Bronchial epithelial cell (primary cell): ENCODE measurements around the gene SKI. TPM values are rescaled to one million over a fixed set of nuclear protein-coding genes. Genes with fewer than 3 reads are reported as not detected.

Source experiments
- DNase-seq: peaks from one replicate; pipeline ENCODE4 v3.0.0-alpha.2; 2010; ENCODE audit warnings: low read depth
- FAIRE-seq: peaks from 2 replicates; lab custom pipeline; 2011; peaks lifted over from hg19 to GRCh38; lab: Jason Lieb, UNC
- H3K27me3 ChIP-seq: 2 replicates; pipeline ENCODE4 v1.5.1; 2011; ENCODE audit warnings: low read length; ENCODE audit not compliant: control insufficient read depth, insufficient read depth
- H3K36me3 ChIP-seq: 2 replicates; pipeline ENCODE4 v1.5.1; 2011; ENCODE audit warnings: low read length; ENCODE audit not compliant: control insufficient read depth, insufficient read depth
- H3K4me3 ChIP-seq: 2 replicates; pipeline ENCODE4 v1.5.1; 2011; ENCODE audit warnings: mild to moderate bottlenecking, low read depth, low read length, control low read depth
- total RNA-seq: library from RNA; depleted of rRNA; stranded (reverse); fragments of >200 nt; gene quantifications from 2 replicates; pipeline ENCODE4 v1.2.1, GENCODE V29; 2014
- TF ChIP-seq, protein P1 (sequence below): IDR thresholded peaks from 2 replicates; pipeline ENCODE4 v1.5.1; 2011; ENCODE audit warnings: mild to moderate bottlenecking, moderate library complexity, low read length, control low read depth, inconsistent platforms; ENCODE audit not compliant: insufficient read depth, severe bottlenecking

The SKI gene
- total RNA-seq, 1 donor from 2014 or later: 8.4 TPM

DNA sequence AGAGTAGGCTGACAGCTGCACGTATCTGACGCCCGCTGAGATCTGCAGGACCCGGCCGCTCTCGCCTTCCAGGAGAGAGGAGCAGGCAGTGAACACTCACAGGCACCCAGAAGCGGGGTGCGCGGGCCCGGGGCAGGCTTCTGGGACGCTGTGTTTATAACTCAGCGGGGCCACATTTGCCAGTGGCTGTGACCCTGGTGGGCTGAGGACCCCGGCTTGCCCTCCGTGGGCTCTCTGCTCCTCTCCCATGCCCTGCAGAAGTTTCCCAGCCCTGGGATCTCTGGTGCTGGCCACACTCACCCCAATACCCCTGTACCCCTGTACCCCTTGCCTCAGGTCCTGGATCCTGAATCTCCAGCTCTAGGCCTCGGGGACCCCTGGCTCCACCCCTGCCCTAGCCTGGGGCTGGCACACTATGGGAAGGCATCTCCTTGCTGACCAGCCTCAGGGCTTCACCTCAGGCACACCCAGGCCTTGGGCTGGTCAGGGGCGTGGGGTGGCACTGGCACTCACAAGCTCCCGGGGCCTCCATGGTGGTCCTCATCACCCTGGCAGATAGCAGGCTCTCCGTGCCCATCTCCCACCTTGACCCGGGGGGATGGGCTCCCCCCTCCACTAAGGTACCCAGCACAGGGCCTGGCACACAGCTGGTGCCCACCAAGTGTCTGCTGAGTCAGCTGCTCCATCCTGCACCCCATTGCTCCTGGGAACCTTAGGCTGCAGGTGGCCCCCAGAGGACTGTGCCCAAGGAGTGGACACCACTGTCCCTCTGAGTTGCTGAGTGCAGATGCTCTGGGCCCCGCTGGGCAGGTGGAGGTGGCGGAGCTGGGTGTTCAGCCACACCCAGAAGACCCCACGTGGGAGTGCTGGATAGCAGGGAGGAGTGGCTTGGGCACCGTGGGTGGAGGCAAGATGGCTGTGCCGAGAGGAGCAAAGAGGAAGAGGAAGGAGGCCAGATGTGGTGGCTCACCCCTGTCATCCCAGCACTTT lies 130.8 kb downstream of the SKI start:
- Histone ChIP-seq H3K4me3 (no peak overlapping the region), H3K36me3 (no peaks in the 10 kb centered on the region), H3K27me3 (no peaks in the 10 kb centered on the region)
- no peak for DNase-seq
- TF ChIP-seq, protein P1, sequence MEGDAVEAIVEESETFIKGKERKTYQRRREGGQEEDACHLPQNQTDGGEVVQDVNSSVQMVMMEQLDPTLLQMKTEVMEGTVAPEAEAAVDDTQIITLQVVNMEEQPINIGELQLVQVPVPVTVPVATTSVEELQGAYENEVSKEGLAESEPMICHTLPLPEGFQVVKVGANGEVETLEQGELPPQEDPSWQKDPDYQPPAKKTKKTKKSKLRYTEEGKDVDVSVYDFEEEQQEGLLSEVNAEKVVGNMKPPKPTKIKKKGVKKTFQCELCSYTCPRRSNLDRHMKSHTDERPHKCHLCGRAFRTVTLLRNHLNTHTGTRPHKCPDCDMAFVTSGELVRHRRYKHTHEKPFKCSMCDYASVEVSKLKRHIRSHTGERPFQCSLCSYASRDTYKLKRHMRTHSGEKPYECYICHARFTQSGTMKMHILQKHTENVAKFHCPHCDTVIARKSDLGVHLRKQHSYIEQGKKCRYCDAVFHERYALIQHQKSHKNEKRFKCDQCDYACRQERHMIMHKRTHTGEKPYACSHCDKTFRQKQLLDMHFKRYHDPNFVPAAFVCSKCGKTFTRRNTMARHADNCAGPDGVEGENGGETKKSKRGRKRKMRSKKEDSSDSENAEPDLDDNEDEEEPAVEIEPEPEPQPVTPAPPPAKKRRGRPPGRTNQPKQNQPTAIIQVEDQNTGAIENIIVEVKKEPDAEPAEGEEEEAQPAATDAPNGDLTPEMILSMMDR: no peak
- no peak for FAIRE-seq

Other genes with a start within 250 kb of the SKI start
- gene CFAP74, start 224.5 kb upstream of the SKI start, total RNA-seq: not detected in 2 replicates
- not detected in 2 replicates for gene GABRD, start 209.0 kb upstream of the SKI start, total RNA-seq
- gene PRKCZ, start 177.9 kb upstream of the SKI start, total RNA-seq: 34.6 and 38.4 TPM in 2 replicates
- gene FAAP20, start 33.5 kb upstream of the SKI start, total RNA-seq: 14.2 and 15.0 TPM in 2 replicates
- 5.5 and 10.6 TPM in 2 replicates for gene MORN1, start 163.2 kb downstream of the SKI start, total RNA-seq
- gene RER1, start 163.5 kb downstream of the SKI start, total RNA-seq: 94.8 and 104 TPM in 2 replicates
- 30.0 and 35.7 TPM in 2 replicates for gene PEX10, start 184.2 kb downstream of the SKI start, total RNA-seq
- 64.2 and 93.2 TPM in 2 replicates for gene PLCH2, start 248.0 kb downstream of the SKI start, total RNA-seq